Peyer's patch (tissue), 4 donors: Measurements from ENCODE around the gene CLDN4. TPM values are rescaled to one million over a fixed set of nuclear protein-coding genes. Genes with fewer than 3 reads are reported as not detected.

Source experiments
- DNase-seq, 3 donors: peaks; one replicate each; pipeline ENCODE4 v3.0.0-alpha.2; 2017 to 2019
- H3K27ac ChIP-seq, 4 donors: fragments of 200-600 bp; sonication (generic); one replicate each; pipeline ENCODE4 v1.5.1; 2016 to 2019
- H3K27me3 ChIP-seq, 2 donors: fragments of 200-600 bp; sonication (generic); one replicate each; pipeline ENCODE4 v1.5.1; 2019
- H3K36me3 ChIP-seq, 3 donors: fragments of 200-600 bp; sonication (generic); one replicate each; pipeline ENCODE4 v1.5.1; 2016 to 2019
- H3K4me1 ChIP-seq, 4 donors: fragments of 200-600 bp; sonication (generic); one replicate each; pipeline ENCODE4 v1.5.1; 2016 to 2019
- H3K4me3 ChIP-seq, 4 donors: fragments of 200-600 bp; sonication (generic); 1 replicate in 3 of 4; 2 replicates in 1 of 4; pipeline ENCODE4 v1.5.1; 2016 to 2019; ENCODE audit warnings: mild to moderate bottlenecking in 1 of 4
- H3K9me3 ChIP-seq, 4 donors: fragments of 200-600 bp; sonication (generic); one replicate each; pipeline ENCODE4 v1.5.1; 2016 to 2019; ENCODE audit warnings: mild to moderate bottlenecking in 1 of 4
- POLR2A ChIP-seq, 2 donors: fragments of 450-650 bp; IDR thresholded peaks; one replicate each; pipeline ENCODE4 v1.5.1; 2017; ENCODE audit warnings: antibody characterized with exemption in 2 of 2, mild to moderate bottlenecking in 2 of 2, moderate library complexity in 2 of 2
- total RNA-seq, 4 donors: library from RNA; depleted of rRNA; stranded (reverse); fragments of >200 nt; gene quantifications; one replicate each; pipeline ENCODE4 v1.1.0, GENCODE V29; 2016
- TF ChIP-seq, protein P1 (sequence below), 6 experiments: fragments of 450-650 bp in 4 of 6; fragments of 200-600 bp in 2 of 6; sonication (generic) in 1 of 6; IDR thresholded peaks; one replicate each; pipeline ENCODE4 v1.5.1; 2017 to 2019; ENCODE audit warnings: antibody characterized with exemption in 6 of 6, mild to moderate bottlenecking in 3 of 6, moderate library complexity in 1 of 6

CLDN4 gene
- total RNA-seq, 4 donors from 2014 or later, result 83.3 to 551 (median 450) TPM

DNA sequence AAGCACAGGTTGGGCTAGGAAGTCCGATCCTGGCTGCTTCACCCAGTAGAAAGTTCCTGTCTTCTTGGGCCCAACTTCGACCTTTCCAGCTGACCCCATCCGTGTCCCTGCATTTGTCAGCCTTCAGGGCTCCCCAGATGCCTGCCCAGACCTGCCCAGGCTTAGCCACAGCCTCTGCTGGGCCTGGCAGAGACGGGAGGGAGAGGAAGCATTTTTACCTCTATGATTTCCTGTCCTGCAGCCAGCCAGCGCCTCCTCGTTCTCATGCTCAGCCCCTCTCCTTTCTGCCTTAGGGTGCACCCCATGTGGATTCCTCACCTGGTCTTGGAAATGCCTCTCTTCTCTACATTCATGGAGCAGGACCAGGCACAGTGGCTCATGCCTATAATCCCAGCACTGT lies 7.8 kb downstream of the CLDN4 start:
- H3K9me3 ChIP-seq, result no peaks in the 10 kb centered on the region
- DNase-seq, result no peak
- TF ChIP-seq POLR2A (IDR thresholded peaks at IDR 0.05), result no peak
- no peak overlapping the region for H3K27ac ChIP-seq
- no peaks in the 10 kb centered on the region for H3K36me3 ChIP-seq
- peaks cover 0 to 15% (median 4%) of the 10 kb centered on the region in 4 donors for H3K4me1 ChIP-seq
- H3K27me3 ChIP-seq, result no peaks in the 10 kb centered on the region
- no peak overlapping the region for H3K4me3 ChIP-seq

DNA sequence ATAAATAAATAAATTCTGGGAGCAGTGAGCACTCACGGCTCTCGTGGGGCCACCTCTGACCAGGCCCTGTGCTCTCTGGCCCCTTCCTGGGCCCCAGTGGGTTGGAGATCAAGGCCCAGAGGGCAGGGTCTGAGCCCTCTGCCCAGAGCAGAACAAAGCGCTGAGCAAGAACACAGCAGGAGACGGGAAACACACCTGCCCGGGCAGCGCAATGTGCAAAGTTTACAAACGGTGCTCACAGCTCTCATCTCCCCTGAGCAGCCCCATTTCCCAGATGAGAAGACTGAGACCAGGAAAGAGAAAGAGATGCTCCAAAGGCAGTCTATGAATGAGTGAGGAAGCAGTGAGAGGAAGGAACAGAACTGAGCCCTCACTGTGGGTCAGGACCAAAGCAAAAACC lies 8.5 kb downstream of the CLDN4 start:
- H3K36me3 ChIP-seq, result no peaks in the 10 kb centered on the region
- H3K4me3 ChIP-seq, result no peak overlapping the region
- H3K4me1 ChIP-seq, result peaks cover 0 to 15% (median 4%) of the 10 kb centered on the region in 4 donors
- no peak overlapping the region for H3K27ac ChIP-seq
- no peaks in the 10 kb centered on the region for H3K27me3 ChIP-seq
- no peak for DNase-seq
- H3K9me3 ChIP-seq, result no peaks in the 10 kb centered on the region
- no peak for TF ChIP-seq POLR2A (IDR thresholded peaks at IDR 0.05)
- TF ChIP-seq, protein P1, sequence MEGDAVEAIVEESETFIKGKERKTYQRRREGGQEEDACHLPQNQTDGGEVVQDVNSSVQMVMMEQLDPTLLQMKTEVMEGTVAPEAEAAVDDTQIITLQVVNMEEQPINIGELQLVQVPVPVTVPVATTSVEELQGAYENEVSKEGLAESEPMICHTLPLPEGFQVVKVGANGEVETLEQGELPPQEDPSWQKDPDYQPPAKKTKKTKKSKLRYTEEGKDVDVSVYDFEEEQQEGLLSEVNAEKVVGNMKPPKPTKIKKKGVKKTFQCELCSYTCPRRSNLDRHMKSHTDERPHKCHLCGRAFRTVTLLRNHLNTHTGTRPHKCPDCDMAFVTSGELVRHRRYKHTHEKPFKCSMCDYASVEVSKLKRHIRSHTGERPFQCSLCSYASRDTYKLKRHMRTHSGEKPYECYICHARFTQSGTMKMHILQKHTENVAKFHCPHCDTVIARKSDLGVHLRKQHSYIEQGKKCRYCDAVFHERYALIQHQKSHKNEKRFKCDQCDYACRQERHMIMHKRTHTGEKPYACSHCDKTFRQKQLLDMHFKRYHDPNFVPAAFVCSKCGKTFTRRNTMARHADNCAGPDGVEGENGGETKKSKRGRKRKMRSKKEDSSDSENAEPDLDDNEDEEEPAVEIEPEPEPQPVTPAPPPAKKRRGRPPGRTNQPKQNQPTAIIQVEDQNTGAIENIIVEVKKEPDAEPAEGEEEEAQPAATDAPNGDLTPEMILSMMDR (IDR thresholded peaks at IDR 0.05), result no peak

DNA sequence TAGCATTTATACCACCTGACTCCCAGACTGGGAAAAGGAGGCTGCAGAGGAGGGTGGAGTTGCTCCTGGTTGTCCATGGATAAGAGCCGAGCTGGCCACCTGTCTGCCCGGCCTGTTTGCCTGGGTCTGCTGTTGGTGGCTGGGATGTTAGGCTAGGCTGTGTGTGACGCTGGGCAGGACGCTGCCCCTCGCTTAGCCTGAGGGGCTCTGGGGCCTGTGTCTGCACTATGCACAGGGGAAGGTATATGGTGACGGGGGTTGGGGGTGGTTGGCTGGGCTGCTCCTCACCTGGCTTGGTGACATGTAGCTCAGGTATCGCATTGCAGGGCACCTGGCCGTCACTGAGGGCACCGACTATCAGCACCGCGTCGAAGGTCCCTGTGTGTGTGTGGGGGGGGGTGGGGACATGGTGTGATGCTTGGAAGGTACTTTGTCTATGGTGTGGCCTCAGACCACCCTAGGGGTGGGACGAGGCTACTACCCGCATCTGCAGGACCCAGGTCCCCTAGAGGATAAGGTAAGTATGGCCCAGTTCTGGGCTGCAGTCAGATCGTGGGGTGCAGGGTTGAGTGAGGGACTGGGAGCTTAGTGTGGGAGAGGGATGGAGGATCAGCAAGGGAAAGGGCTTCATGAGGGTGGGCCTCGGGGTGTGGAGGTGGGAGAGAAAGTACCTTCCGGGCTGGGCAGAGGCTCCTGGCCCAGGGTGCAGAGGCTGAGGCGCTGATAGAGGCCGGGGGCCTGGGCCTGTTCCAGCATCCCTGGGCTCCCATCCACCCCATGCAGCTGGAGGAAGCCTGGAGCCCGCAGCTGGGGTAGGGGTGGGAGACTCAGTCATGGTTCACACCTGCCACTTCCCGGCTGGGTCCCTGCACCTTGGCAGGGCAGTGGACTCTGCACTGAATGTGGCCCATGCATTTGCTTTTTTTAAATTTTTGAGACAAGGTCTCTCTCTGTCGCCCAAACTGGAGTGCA lies 9.2 kb downstream of the CLDN4 start:
- Histone ChIP-seq H3K4me3 (no peak overlapping the region), H3K36me3 (no peaks in the 10 kb centered on the region), H3K27ac (no peak overlapping the region), H3K4me1 (peaks cover 0 to 15% (median 4%) of the 10 kb centered on the region in 4 donors), H3K27me3 (no peaks in the 10 kb centered on the region), H3K9me3 (no peaks in the 10 kb centered on the region)
- DNase-seq, result no peak
- no peak for TF ChIP-seq POLR2A (IDR thresholded peaks at IDR 0.05)
- TF ChIP-seq, protein P1 (IDR thresholded peaks at IDR 0.05), result peak in 1 of 6 experiments; percentile 4

DNA sequence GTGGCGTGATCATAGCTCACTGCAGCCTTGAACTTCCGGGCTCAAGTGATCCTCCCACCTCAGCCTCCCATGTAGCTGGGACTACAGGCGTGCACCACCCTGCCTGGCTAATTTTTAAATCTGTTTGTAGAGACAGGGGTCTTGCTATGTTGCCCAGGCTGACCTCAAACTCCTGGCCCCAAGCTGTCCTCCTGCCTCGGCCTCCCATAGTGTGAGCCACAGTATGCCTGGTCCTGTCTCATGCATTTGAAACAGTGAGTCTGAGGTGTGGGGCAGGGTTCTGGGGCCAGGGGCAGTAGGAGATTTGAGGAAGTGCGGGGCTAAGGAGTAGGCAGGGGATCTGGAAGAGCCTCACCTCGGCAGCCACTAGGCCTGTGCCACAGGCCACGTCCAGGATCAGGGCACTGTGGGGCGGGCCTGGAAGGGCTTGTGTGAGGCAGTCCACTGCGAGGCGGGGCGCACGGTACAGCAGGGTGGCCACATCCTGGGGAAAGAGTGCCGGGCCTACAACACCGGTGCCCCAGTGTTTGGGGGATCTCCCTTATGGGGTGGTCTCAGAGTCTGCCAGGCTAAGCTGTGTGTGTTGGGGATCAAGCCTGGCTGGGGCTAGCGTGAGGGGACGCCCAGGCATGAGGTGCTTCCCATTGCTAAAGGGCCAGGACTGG lies 10.1 kb downstream of the CLDN4 start:
- H3K27ac ChIP-seq, result no peak overlapping the region
- DNase-seq, result no peak
- H3K9me3 ChIP-seq, result no peaks in the 10 kb centered on the region
- H3K4me1 ChIP-seq, result peaks cover 0 to 15% (median 4%) of the 10 kb centered on the region in 4 donors
- H3K36me3 ChIP-seq, result no peaks in the 10 kb centered on the region
- no peak overlapping the region for H3K4me3 ChIP-seq
- no peaks in the 10 kb centered on the region for H3K27me3 ChIP-seq
- TF ChIP-seq, protein P1 (IDR thresholded peaks at IDR 0.05), result no peak
- no peak for TF ChIP-seq POLR2A (IDR thresholded peaks at IDR 0.05)

DNA sequence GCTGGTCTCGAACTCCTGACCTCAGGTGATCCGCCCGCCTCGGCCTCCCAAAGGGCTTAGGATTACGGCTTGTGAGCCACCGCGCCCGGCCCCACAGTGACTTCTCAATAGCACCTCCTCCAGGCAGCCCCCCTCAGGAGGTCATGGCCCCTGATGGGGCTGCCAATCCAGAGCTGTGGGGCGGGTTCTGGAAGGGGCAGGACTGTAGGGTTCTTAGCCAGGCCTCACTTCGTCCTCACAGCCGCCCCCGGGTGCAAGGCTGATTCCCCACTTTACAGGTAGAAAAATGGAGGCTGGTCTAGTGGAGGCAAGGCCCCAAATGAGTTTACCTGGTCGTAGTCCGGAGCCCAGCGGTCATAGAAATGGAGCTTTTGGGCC lies 10.9 kb downstream of the CLDN4 start:
- DNase-seq, result no peak
- Histone ChIP-seq H3K27me3 (no peaks in the 10 kb centered on the region), H3K4me1 (peaks cover 0 to 15% (median 4%) of the 10 kb centered on the region in 4 donors), H3K36me3 (no peaks in the 10 kb centered on the region), H3K4me3 (peak overlapping the region; percentile 45 to 73 (median 56)), H3K9me3 (no peaks in the 10 kb centered on the region), H3K27ac (peak overlapping the region in 3 of 4 donors; percentile 52 to 85 (median 71))
- TF ChIP-seq POLR2A (IDR thresholded peaks at IDR 0.05), result no peak
- TF ChIP-seq, protein P1 (IDR thresholded peaks at IDR 0.05), result no peak
